ENCODE data around the gene ZNF775.

GRCh38 chr7:150396851-150397260, 17.7 kb downstream of the ZNF775 start:
- no peak for TF ChIP-seq CTCF (IDR thresholded peaks at IDR 0.05)
- no peak for TF ChIP-seq POLR2A (IDR thresholded peaks at IDR 0.05)

All from esophagus squamous epithelium (tissue), 4 donors.